ENCODE measurements around the gene HCLS1.
A peak's percentile ranks its signal among the peaks of the same experiment; 100 is the strongest.
"Not testable (repeated sequence)": the region's sequence is repeated elsewhere in the genome, so short reads cannot be mapped to it uniquely, and the experiment has no call there.

HCLS1 gene

GRCh38 chr3:121654493-121655385, 6.0 kb downstream of the HCLS1 start:
- no peak for DNase-seq

- DNase-seq: peak; percentile 67
These were observed 9.0 kb downstream of the HCLS1 start for GRCh38 chr3:121651684-121652083.

- no peak for DNase-seq
These were observed 11.1 kb downstream of the HCLS1 start for GRCh38 chr3:121649645-121650044.

GRCh38 chr3:121648219-121648958, 12.3 kb downstream of the HCLS1 start:
- no peak for DNase-seq

GRCh38 chr3:121645054-121645453, 15.6 kb downstream of the HCLS1 start:
- no peak for DNase-seq

GRCh38 chr3:121642601-121643314, 17.9 kb downstream of the HCLS1 start:
- no peak for DNase-seq

GRCh38 chr3:121641127-121641526, 19.6 kb downstream of the HCLS1 start:
- DNase-seq: no peak

GRCh38 chr3:121637922-121638321, 22.8 kb downstream of the HCLS1 start:
- no peak for DNase-seq

GRCh38 chr3:121630355-121630754, 30.3 kb downstream of the HCLS1 start:
- no peak for DNase-seq

GRCh38 chr3:121629601-121630000, 31.1 kb downstream of the HCLS1 start:
- no peak for DNase-seq

- no peak for DNase-seq
These were observed 33.1 kb downstream of the HCLS1 start for GRCh38 chr3:121627622-121628021.

GRCh38 chr3:121627211-121627610, 33.5 kb downstream of the HCLS1 start:
- no peak for DNase-seq

- DNase-seq: no peak
These were observed 34.2 kb downstream of the HCLS1 start for GRCh38 chr3:121626495-121626894.

GRCh38 chr3:121624147-121624899, 36.4 kb downstream of the HCLS1 start:
- DNase-seq: peak; percentile 3

GRCh38 chr3:121621491-121621890, 39.2 kb downstream of the HCLS1 start:
- no peak for DNase-seq

GRCh38 chr3:121619691-121620090, 41.0 kb downstream of the HCLS1 start:
- DNase-seq: no peak

- DNase-seq: no peak
These were observed 54.6 kb downstream of the HCLS1 start for GRCh38 chr3:121606106-121606505.

- DNase-seq: no peak
These were observed 55.9 kb downstream of the HCLS1 start for GRCh38 chr3:121604759-121605158.

- DNase-seq: no peak
These were observed 59.4 kb downstream of the HCLS1 start for GRCh38 chr3:121601212-121601812.

GRCh38 chr3:121599900-121600299, 60.8 kb downstream of the HCLS1 start:
- not testable (repeated sequence) for DNase-seq

- DNase-seq: no peak
These were observed 62.1 kb downstream of the HCLS1 start for GRCh38 chr3:121598564-121598963.

GRCh38 chr3:121595765-121596406, 64.8 kb downstream of the HCLS1 start:
- no peak for DNase-seq

Measured in NCI-H345 (cell line).